Stimulated activated CD4-positive, alpha-beta T cell treated with anti-CD3 and anti-CD28 coated beads, Interleukin-2, amount 100 ng/mL, for 4 hours (primary cell): ENCODE measurements around the gene TUSC2.
"Not testable (repeated sequence)": the region's sequence is repeated elsewhere in the genome, so short reads cannot be mapped to it uniquely, and the experiment has no call there.

Experiments used
- DNase-seq: peaks from one replicate; pipeline ENCODE4 v3.0.0-alpha.2; 2020; ENCODE audit warnings: low read depth

Gene TUSC2

DNA sequence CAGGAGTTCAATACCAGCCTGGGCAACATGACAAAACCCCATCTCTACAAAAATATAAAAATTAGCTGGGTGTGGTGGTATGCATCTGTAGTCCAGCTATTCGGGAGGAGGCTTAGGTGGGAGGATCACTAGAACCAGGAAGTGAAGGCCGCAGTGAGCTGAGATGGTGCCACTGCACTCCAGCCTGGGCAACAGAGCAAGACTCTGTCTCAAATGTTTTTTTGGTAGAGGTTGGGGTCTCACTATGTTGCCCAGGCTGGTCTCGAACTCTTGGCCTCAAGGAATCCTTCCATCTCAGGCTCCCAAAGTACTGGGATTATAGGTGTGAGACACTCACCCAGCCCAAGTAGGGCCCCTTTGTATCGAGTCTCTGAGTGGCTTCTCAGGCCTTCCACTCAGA is 33.9 kb downstream of the TUSC2 start:
- no peak for DNase-seq

DNA sequence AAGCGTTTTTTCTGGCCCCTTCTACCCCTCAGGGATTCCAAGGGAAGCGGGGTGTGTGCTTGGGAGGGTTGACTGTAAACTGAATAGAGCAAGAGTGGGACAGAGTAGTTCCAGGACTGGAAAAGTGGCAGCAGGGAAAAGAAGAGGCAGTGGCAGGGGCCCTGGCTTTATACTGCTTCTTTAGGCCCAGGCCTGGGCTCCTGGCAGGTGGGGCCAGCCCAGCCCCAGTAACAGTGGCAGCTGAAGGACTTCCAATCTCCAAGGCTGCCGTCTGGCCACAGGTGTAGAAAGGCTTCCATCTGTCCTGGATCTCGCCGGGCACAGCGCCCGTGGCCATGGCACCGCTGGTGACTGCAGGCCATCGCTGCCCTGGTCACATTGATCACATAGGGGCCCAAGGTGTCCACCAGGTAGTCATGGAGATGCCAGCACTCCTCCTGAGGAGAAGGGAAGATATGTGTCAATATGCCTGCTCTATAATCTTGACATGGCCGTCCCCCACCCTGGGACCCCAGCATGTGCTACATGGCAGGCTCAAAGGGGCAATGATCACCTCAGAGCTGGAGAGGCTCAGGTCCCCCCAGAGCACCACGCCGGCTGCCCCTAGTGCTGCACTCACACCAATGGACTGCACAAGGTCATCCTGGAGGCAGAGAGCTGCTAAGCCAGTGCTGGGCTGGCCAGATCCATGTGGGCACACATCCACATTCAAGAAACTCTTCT is 34.8 kb downstream of the TUSC2 start:
- DNase-seq, result no peak

DNA sequence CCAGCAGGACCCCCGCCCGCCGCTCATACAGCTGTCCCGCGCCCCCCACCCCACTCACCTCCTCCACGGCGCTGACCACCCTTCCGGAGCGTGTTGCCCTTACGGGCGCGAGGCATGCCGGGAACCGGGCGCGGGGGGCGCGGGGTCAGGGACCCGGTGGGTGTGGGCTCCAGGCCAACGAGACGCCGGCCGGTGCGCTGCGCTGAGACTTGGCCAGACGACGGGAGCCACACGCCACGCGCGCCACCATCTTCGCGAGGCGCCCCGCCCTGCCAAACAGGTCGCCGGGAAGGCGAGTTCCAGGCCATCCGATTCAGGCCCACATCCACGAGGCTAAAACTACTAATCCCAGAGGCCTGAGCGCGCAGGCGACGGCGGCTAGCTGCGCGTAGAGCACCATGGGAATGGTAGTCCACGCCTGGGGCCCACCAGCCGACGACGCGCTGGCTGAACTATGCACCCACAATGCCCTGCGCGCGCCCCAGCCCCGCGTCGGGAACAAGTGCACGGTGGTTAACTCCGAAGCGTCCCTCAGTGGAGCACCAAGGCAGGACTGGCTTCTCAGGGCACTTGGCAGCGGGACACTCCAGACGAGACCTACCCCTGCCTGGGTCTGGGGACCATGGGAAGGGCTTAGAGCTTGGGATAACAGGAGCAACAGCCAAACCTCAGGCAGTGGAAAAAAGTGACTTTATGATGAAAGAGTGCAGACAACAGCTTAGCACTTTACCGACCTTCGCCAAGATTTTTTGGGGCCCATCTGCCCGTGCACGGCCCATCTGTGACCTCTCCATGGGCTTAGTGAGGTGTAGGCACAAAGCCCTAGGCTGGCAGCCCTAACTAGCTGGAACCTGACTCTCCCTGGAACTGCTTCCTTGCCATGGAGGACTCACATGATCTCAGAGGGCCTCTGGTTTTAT is 35.6 kb downstream of the TUSC2 start, which contains the start of gene IFRD2:
IFRD2 (minus strand) TSS at position 271 of the 920 bp plus-strand sequence; CDS start at position 116, 155 bp downstream.
- DNase-seq, result peak; percentile 95

DNA sequence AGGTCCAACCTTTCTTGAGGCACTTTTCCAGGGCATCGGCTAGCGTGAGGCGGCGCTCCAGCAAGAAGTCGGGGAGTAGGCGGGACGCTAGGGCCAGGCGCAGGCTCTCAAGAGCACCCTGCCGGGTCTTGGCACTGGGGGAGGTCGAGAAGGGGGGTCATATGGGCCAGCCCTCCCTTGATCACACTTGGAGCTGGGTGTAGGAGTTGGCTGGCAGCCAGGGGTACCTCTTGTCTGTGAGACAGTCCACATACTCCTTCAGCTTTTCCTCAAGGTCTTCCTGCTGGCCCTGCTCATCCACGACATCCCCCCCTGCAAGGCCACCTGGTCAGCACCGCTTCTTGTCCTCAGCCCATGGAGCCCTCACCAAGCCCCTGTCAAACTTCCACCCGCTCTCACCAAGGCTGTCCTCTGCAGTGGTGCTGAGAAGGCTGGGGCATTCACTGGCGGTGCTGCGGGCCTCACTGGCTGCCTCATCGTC is 37.8 kb downstream of the TUSC2 start:
- no peak for DNase-seq

DNA sequence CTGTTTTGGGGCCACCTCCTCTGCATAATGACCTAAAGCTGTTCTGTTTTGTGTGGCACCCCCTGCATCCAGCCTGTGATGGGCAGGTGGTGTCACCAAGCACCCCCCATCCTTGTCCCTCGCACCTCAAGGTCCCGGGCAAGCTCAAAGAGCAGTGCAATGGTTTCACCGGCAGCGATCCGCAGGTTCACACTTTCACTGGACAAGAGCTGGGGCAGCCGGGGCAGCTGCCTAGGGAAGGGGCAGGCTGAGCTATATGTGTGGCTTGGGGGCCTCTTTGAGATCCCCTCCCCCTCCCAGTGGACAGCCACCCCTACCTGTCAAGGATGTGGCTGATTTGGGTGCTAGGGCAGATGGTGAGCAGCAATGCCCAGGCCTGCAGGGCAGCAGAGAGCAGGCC is 38.9 kb downstream of the TUSC2 start:
- no peak for DNase-seq

DNA sequence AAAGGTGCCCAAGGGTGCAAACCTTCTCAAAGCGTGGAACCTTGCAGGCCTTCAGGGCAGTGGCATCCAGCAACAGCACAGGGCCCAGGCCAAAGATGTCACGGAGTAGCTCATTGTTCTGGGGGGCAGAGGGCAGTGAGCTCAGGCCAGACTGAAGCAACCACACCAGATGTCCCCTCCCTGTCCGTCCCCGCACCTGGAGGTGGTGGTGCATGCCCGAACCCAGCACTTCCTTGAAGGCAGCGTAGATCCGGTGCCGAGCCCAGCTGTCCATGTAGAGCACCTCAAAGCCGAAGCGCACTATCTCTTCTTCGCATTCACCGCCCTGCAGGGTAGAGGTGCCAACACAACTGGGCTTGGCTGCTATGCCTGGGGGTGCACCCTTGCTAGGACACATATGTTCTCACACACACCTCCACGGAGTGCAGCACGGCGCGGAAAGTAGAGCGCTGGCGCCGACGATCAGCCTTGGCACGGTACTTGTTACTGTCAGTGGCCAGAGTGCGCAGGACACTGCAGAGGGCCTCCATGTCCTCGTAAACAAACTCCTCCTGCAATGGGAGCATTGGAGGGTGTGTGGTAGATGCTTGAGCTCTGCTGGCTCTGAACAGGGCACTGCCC is 39.5 kb downstream of the TUSC2 start:
- no peak for DNase-seq

DNA sequence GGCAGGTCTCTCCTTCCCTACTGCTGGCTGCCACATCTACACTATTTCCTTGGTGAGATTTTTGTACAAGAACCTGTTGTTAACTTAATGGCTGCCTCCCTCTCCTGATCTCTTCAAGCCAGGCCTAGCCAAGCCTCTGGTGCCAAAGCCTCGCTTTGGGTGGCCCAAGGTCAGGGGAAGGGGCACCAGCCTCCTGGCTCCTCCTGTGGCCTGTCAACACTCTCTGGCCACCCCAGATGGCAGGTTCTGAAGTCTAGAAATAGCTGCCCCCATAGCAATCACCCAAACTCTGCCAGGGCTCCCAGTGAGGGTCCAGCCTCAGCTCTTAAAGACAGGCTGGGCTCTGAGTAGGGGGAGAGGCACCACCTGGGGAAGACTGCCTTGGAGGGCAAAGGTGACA is 40.8 kb downstream of the TUSC2 start:
- no peak for DNase-seq

DNA sequence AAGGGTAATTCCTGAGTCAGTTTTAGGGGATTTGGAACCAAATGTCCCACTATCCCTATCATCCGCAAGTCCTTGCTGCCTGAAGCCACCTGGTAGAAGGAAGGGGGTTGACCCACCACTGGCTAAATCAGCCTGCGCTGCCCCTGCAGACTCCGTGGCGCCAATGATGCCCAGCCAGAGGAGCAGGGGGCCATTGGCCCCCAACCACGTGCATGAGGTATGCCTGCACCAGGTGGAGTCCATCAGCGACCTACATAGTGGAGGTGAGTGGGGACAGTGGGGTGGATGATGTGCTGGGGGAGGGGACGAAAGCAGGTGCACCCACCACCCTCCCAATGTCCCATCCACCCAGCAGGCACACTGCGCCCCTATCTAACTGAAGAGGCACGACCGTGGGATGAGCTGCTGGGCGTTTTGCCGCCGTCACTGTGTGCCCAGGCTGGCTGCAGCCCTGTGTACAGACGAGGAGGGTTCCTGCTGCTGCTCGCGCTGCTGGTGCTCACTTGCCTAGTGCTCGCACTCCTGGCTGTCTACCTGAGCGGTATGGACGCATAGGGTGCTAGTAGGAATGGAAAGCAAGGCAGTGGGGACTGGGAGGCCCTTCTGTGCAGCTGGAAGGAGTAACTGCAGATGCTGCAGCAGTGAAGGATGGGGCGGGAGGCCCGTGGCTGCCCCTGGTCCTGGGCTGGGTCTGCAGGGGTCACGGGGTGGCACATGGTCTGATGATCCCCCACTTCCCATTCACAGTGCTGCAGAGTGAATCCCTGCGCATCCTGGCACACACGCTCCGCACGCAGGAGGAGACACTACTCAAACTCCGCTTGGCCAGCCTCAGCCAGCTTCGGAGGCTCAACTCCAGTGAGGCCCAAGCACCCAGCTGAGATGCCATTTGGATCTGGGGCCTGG is 41.4 kb downstream of the TUSC2 start:
- no peak for DNase-seq

DNA sequence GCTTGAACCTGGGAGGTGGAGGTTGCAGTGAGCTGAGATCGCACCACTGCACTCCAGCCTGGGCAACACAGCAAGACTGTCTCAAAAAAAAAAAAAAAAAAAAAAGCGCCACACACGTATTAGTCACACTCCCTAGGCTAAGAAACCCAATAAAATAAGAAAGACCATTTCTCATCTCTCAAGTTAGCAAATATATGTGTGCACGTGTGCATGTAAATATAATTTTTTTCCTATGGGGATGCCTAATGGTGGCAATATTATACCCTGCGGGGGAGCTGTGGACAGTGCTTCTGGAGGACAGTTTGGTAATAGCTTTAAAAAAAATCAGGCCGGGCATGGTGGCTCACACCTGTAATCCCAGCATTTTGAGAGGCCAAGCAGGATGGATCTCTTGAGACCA is 43.9 kb downstream of the TUSC2 start:
- DNase-seq, result not testable (repeated sequence)

DNA sequence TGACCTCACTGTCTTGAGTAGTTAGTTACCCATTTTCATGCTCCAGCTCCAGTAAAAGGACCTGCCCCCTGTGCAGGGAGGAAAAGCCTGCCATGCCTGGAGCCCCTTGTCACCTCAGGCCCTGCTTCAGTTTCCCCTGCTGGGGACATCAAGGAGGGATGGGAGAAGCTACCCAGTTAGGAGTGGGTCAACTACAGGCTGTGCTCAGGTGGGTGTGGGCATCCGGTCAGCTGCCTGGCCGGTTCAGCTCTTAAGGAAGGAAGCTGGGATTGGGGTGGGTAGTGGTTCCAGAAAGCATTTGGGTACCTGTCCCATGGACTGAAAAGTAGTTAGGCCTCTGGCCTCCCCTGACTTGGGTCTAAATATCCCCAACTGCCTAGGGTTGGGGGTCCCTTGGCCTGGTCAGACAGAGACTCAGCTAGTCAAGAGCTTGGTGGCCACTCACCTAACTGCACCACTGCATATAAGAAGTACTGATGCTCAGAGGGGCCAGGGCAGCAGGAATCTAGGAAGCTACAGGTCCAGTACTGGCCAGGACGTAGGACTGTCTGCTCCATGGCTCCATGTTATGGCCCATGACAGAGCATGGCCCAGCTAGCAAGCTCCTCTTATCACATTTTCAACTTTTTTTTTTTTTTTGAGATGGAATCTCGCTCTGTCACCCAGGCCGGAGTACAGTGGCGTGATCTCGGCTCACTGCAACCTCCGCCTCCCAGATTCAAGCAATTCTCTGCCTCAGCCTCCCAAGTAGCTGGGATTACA is 48.6 kb downstream of the TUSC2 start:
- no peak for DNase-seq

DNA sequence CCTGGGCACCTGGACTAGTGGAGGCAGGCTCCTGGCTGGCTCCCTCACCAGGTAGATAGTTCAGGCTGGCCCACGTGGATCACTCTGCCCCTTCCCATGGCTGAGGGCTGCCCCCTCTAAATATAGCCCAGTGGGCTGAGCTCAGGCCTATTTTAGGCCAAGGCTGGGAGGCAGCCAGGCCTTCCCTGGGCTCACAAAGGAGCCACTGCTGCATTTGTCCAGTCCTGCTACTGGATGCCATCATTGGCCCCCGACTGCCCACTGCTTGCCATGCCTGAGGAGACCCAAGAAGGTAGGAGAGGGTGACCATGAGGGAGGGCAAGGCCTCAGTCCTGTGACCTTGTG is 49.2 kb downstream of the TUSC2 start, which contains the start of gene LSMEM2:
LSMEM2 (plus strand) TSS at position 208 of the 345 bp plus-strand sequence; CDS start at position 235, 27 bp downstream.
- DNase-seq, result no peak

DNA sequence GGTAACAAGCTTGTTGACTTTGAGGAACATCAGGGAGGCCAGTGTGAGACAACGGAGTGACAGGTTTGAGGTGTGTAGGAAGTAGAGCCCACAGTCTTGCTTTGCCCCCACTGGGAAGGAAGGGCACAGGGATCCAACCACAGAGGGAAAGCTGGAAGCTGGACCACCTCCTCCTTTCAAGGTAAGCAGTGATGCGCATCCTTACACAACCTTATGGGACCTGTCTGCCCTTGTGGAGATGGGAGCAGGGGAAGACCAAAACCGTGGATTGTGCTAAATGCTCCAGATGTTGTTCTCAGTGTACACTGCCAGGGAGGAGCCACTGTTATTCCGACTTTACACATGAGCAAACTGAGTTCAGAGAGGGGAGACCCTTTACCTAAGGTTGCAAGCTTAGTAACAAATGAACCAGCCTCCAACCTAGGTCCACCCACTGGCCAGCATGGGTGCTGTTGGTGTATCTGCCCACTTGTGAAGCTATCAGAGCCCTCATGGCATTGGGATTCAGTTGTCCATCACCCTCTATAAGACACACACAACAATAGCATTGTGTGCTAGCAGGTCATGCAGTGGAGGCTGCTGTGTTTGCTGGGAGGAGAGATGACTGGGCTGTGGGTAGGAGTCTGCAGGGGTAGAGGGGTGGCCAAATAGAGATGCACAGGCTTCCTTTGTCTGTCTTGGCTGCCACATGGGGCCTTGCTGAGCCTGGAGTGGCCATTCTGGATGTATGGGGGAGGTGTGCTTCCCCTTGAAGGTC is 49.7 kb downstream of the TUSC2 start:
- no peak for DNase-seq

DNA sequence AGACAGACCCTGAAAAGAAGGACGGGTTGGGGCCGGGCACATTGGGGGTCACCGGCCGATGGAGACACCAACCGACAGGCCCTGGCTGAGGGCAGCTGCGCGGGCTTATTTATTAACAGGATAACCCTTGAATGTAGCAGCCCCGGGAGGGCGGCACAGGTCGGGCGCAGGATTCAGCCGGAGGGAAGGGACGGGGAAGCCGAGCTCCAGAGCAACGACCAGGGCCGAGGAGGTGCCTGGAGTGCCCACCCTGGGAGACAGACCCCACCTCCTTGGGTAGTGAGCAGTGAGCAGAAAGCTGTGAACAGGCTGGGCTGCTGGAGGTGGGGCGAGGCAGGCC is 51.3 kb downstream of the TUSC2 start:
- no peak for DNase-seq

DNA sequence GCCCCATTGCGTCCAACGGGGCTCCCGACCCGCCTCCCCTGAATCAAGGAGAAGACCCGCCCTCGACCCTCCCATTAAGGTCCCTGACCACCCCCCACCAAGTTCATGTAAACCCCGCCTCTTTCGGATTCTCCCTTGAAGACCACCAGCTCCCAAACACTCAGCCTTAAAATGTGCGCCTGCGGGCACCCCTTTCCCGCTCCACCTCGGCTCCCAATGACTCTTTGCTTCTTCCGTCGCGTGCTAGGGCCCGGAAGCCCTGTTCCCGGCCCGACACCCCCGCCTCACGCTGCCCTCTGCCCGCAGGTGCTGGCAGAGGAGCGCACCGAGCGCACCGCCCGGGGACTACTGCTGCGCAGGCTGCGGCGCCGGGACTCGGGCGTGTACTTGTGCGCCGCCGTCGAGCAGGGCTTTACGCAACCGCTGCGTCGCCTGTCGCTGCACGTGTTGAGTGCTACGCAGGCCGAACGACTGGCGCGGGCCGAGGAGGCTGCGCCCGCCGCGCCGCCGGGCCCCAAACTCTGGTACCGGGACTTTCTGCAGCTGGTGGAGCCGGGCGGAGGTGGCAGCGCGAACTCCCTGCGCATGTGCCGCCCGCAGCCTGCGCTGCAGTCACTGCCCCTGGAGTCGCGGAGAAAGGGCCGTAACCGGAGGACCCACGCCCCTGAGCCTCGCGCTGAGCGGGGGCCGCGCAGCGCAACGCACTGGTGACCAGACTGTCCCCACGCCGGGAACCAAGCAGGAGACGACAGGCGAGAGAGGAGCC is 51.8 kb downstream of the TUSC2 start:
- DNase-seq, result no peak

DNA sequence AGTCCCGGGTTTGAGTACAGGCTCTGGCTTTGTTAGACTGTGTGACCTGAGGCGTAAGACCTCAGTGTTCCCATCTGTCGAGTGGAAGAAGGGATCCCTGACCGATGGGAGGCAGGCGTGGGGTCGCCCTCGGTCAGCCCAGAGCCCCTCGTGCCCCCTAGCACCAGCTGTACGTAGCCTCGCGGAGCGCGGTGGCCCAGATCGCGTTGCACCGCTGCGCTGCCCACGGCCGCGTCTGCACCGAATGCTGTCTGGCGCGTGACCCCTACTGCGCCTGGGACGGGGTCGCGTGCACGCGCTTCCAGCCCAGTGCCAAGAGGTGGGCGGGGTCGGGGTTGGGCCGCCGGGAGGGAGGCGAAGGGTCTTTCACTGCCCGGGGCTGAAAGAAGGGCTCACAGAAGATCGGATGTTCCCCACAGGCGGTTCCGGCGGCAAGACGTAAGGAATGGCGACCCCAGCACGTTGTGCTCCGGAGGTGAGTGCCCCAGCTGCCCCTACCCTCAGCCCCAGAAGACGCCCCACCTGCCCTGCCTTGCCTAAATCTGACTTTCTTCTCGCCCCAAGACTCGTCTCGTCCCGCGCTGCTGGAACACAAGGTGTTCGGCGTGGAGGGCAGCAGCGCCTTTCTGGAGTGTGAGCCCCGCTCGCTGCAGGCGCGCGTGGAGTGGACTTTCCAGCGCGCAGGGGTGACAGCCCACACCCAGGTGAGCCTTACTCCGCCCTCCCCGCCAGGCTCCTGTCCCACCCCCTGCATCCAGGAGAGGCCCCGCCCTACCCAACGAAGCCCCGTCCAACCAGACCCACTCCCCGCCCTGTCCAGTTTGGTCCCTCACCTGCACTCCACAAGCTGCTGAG is 52.7 kb downstream of the TUSC2 start:
- no peak for DNase-seq
